HG02642 (cell line): ENCODE measurements around the gene TFDP2.

ENCODE experiments used
- ATAC-seq: cut with Tn5 transposase; IDR thresholded peaks from one replicate; pipeline ENCODE4 v1.9.1; 2021; ENCODE audit warnings: mild to moderate bottlenecking; ENCODE audit not compliant: unreplicated experiment, poor library complexity

Gene TFDP2

DNA sequence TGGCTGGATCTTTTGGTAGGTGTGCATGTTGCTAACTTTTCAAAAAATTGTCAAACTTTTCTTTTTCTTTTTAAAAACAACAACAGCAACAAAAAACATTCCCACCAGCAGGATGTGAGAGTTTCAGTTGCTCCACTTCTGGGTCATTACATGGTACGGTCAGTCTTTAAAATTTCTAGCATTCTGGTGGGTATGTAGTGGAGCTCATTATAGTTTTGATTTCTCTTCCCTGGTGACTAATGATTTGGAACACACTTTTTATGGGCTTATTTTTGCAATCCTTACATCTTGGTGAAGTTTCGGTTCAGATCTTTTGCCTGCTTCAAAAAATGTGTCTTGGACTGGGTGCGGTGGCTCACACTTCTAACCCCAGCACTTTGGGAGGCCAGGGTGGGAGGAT, 253.6 kb downstream of the TFDP2 start:
- ATAC-seq, result no peak

DNA sequence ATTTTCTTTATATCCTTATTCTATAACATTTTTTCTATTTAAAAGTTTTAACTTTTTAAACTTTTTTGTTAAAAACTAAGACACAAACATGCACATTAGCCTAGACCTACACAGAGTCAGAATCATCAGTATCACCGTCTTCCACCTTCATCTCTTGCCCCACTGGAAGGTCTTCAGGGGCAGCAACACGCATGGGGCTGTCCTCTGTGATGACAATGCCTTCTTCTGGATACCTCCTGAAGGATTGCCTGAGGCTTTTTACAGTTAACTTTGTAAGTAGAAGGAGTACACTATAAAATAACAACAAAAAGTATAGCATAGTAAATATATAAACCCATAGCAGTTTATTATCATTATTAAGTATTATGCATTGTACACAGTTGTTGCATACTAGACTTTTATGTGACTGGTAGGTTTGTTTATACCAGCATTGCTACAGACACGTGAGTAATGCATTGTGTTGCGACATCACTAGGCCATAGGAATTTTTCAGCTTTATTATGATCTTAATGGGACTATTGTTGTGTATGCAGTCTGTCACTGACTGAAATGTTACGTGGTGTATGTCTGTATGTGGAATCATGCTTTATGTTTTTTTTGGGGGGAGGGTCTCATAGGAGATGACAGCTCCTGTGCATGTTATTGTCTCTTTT, 254.7 kb downstream of the TFDP2 start:
- ATAC-seq, result no peak
